Astrocyte (in vitro differentiated cells and primary cell): ENCODE measurements around the gene DIAPH2. TPM values are rescaled to one million over a fixed set of nuclear protein-coding genes. Genes with fewer than 3 reads are reported as not detected.

ENCODE experiments used
- DNase-seq: peaks from one replicate; pipeline ENCODE4 v3.0.0-alpha.2; 2010; ENCODE audit warnings: low read depth
- FAIRE-seq: peaks from 2 replicates; lab custom pipeline; 2011; peaks lifted over from hg19 to GRCh38; lab: Jason Lieb, UNC
- H2AFZ ChIP-seq: 2 replicates; pipeline ENCODE4 v1.6.0; 2012; ENCODE audit warnings: low read depth, low read length, inconsistent platforms
- H3K27ac ChIP-seq: 2 replicates; pipeline ENCODE4 v1.5.1; 2011; ENCODE audit warnings: low read depth, low read length, inconsistent platforms
- H3K27me3 ChIP-seq: 2 replicates; pipeline ENCODE4 v1.6.0; 2011; ENCODE audit warnings: low read length, inconsistent platforms; ENCODE audit not compliant: insufficient read depth
- H3K36me3 ChIP-seq: 2 replicates; pipeline ENCODE4 v1.5.1; 2011; ENCODE audit warnings: low read length, inconsistent platforms; ENCODE audit not compliant: insufficient read depth
- H3K4me1 ChIP-seq: 2 replicates; pipeline ENCODE4 v1.5.1; 2011; ENCODE audit warnings: low read length, inconsistent platforms; ENCODE audit not compliant: insufficient read depth
- H3K4me2 ChIP-seq: 2 replicates; pipeline ENCODE4 v1.6.0; 2012; ENCODE audit warnings: low read length, inconsistent platforms
- H3K4me3 ChIP-seq: 2 replicates; pipeline ENCODE4 v1.5.1; 2011; ENCODE audit warnings: low read depth, mild to moderate bottlenecking, low read length, inconsistent platforms; ENCODE audit not compliant: insufficient read depth
- H3K79me2 ChIP-seq: 2 replicates; pipeline ENCODE4 v1.6.0; 2012; ENCODE audit warnings: mild to moderate bottlenecking, low read length, inconsistent platforms; ENCODE audit not compliant: insufficient read depth
- H3K9ac ChIP-seq: 2 replicates; pipeline ENCODE4 v1.6.0; 2012; ENCODE audit warnings: mild to moderate bottlenecking, low read length, inconsistent platforms
- H3K9me3 ChIP-seq: 2 replicates; pipeline ENCODE4 v1.5.1; 2012; ENCODE audit warnings: low read depth, mild to moderate bottlenecking, low read length, inconsistent platforms; ENCODE audit not compliant: insufficient read depth
- H4K20me1 ChIP-seq: 2 replicates; pipeline ENCODE4 v1.6.0; 2012; ENCODE audit warnings: low read length, inconsistent platforms; ENCODE audit not compliant: insufficient read depth
- H3K27ac Mint-ChIP-seq: one replicate; pipeline ENCODE4 v1.8.0; 2021; ENCODE audit warnings: mild to moderate bottlenecking, mixed read lengths; ENCODE audit not compliant: unreplicated experiment
- H3K27me3 Mint-ChIP-seq: one replicate; pipeline ENCODE4 v1.8.0; 2021; ENCODE audit warnings: low read depth, mixed read lengths; ENCODE audit not compliant: unreplicated experiment
- H3K36me3 Mint-ChIP-seq: one replicate; pipeline ENCODE4 v1.8.0; 2021; ENCODE audit warnings: low read depth, mixed read lengths; ENCODE audit not compliant: unreplicated experiment
- H3K4me1 Mint-ChIP-seq: one replicate; pipeline ENCODE4 v1.8.0; 2021; ENCODE audit warnings: low read depth, mixed read lengths; ENCODE audit not compliant: unreplicated experiment
- H3K4me3 Mint-ChIP-seq: one replicate; pipeline ENCODE4 v1.8.0; 2021; ENCODE audit warnings: mild to moderate bottlenecking, moderate library complexity, mixed read lengths; ENCODE audit not compliant: unreplicated experiment
- H3K9me3 Mint-ChIP-seq: one replicate; pipeline ENCODE4 v1.8.0; 2021; ENCODE audit warnings: mild to moderate bottlenecking, mixed read lengths; ENCODE audit not compliant: unreplicated experiment
- EZH2 ChIP-seq: IDR thresholded peaks from 2 replicates; pipeline ENCODE4 v1.6.1; 2012; ENCODE audit warnings: mild to moderate bottlenecking, low read length, inconsistent platforms; ENCODE audit not compliant: insufficient read depth
- total RNA-seq: library from RNA; stranded (reverse); gene quantifications from 2 replicates; pipeline ENCODE4 v1.2.1, GENCODE V29; 2021
- TF ChIP-seq, protein P1 (sequence below): IDR thresholded peaks from 2 replicates; pipeline ENCODE4 v1.5.1; 2011; ENCODE audit warnings: low read depth, mild to moderate bottlenecking, inconsistent platforms, low read length, moderate library complexity; ENCODE audit not compliant: insufficient read depth

The DIAPH2 gene
- total RNA-seq, 1 donor from 2014 or later: 9.8 TPM

DNA sequence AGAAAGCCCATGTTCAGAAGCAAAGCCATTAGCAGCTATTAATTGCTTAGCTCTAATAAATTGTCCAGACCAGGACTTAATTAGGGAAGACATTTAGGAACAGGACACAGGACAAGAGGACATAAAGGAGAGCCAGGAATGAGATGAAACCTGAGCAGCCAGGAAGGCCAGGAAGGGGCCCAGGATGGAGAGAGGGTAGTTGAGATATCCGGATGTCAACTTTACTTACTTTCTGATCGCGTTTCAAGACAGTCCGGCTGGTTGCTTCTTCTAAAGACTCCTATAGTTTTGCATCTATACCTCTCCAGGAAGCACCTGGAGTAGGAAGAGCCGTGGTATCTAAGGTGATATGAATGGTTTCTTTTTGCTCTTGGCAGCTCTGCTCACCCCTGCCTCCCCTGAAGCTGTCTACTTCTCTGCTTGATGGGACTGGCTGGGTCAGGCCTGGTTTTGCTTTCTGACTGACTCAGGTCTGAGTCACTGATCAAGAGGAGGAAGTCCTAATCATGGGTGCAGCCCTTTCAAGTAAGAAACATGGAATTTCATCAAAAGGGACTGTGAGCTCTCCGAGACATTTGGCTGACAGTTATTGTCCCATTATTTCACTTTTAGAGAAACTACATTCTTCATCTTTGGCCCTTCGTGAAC is 932.4 kb downstream of the DIAPH2 start:
- Histone ChIP-seq H3K9me3 (no peaks in the 10 kb centered on the region), H3K79me2 (no peaks in the 10 kb centered on the region), H3K4me1 (peaks cover 10% of the 10 kb centered on the region), H3K4me3 (no peak overlapping the region), H3K4me2 (peak overlapping the region; percentile 53), H3K9ac (no peak overlapping the region), H3K27ac (no peak overlapping the region), H2AFZ (peak overlapping the region; percentile 13), H4K20me1 (no peaks in the 10 kb centered on the region), H3K27me3 (no peaks in the 10 kb centered on the region), H3K36me3 (no peaks in the 10 kb centered on the region)
- H3K4me3 Mint-ChIP-seq: no peak overlapping the region
- DNase-seq: peak; percentile 58
- peak; percentile 95 for FAIRE-seq
- H3K9me3 Mint-ChIP-seq: no peaks in the 10 kb centered on the region
- H3K27me3 Mint-ChIP-seq: no peaks in the 10 kb centered on the region
- no peaks in the 10 kb centered on the region for H3K36me3 Mint-ChIP-seq
- no peak overlapping the region for H3K27ac Mint-ChIP-seq
- peaks cover 10% of the 10 kb centered on the region for H3K4me1 Mint-ChIP-seq
- TF ChIP-seq, protein P1, sequence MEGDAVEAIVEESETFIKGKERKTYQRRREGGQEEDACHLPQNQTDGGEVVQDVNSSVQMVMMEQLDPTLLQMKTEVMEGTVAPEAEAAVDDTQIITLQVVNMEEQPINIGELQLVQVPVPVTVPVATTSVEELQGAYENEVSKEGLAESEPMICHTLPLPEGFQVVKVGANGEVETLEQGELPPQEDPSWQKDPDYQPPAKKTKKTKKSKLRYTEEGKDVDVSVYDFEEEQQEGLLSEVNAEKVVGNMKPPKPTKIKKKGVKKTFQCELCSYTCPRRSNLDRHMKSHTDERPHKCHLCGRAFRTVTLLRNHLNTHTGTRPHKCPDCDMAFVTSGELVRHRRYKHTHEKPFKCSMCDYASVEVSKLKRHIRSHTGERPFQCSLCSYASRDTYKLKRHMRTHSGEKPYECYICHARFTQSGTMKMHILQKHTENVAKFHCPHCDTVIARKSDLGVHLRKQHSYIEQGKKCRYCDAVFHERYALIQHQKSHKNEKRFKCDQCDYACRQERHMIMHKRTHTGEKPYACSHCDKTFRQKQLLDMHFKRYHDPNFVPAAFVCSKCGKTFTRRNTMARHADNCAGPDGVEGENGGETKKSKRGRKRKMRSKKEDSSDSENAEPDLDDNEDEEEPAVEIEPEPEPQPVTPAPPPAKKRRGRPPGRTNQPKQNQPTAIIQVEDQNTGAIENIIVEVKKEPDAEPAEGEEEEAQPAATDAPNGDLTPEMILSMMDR: no peak
- no peak for TF ChIP-seq EZH2

- TF ChIP-seq, protein P1: no peak
- no peak for TF ChIP-seq EZH2
- FAIRE-seq (no peak), DNase-seq (no peak)
- Histone ChIP-seq H3K27me3 (no peaks in the 10 kb centered on the region), H3K27ac (no peak overlapping the region), H3K4me1 (peaks cover 10% of the 10 kb centered on the region), H3K4me3 (no peak overlapping the region), H3K36me3 (no peaks in the 10 kb centered on the region), H3K4me2 (no peak overlapping the region), H3K9ac (no peak overlapping the region), H2AFZ (no peak overlapping the region), H3K9me3 (no peaks in the 10 kb centered on the region), H4K20me1 (no peaks in the 10 kb centered on the region), H3K79me2 (no peaks in the 10 kb centered on the region)
- no peaks in the 10 kb centered on the region for H3K27me3 Mint-ChIP-seq
- H3K36me3 Mint-ChIP-seq: no peaks in the 10 kb centered on the region
- no peak overlapping the region for H3K27ac Mint-ChIP-seq
- H3K9me3 Mint-ChIP-seq: no peaks in the 10 kb centered on the region
- no peak overlapping the region for H3K4me3 Mint-ChIP-seq
- peaks cover 10% of the 10 kb centered on the region for H3K4me1 Mint-ChIP-seq
These were observed 934.9 kb downstream of the DIAPH2 start for GRCh38 chrX:97619499-97619898.

GRCh38 chrX:97622111-97622510 is 937.5 kb downstream of the DIAPH2 start:
- Mint-ChIP-seq H3K27me3 (no peaks in the 10 kb centered on the region), H3K9me3 (no peaks in the 10 kb centered on the region), H3K4me3 (no peak overlapping the region), H3K36me3 (no peaks in the 10 kb centered on the region), H3K27ac (no peak overlapping the region), H3K4me1 (peaks cover 5% of the 10 kb centered on the region)
- no peaks in the 10 kb centered on the region for H4K20me1 ChIP-seq
- no peaks in the 10 kb centered on the region for H3K9me3 ChIP-seq
- no peaks in the 10 kb centered on the region for H3K27me3 ChIP-seq
- H3K36me3 ChIP-seq: no peaks in the 10 kb centered on the region
- H3K4me1 ChIP-seq: peaks cover 5% of the 10 kb centered on the region
- FAIRE-seq: no peak
- no peak overlapping the region for H3K4me2 ChIP-seq
- no peaks in the 10 kb centered on the region for H3K79me2 ChIP-seq
- H3K4me3 ChIP-seq: no peak overlapping the region
- H3K9ac ChIP-seq: no peak overlapping the region
- TF ChIP-seq, protein P1: no peak
- no peak for TF ChIP-seq EZH2
- H2AFZ ChIP-seq: no peak overlapping the region
- no peak overlapping the region for H3K27ac ChIP-seq
- no peak for DNase-seq
